GM12801 (cell line): ENCODE measurements around the gene PLET1.

ENCODE experiments used
- CTCF ChIP-seq: IDR thresholded peaks from one replicate; pipeline ENCODE4 v1.5.1; 2011; ENCODE audit warnings: control low read depth; ENCODE audit not compliant: insufficient read length; ENCODE audit errors: extremely low read depth

Gene PLET1

GRCh38 chr11:112226831-112227401 lies 33.7 kb downstream of the PLET1 start:
- no peak for TF ChIP-seq CTCF

GRCh38 chr11:112226062-112226830 lies 34.4 kb downstream of the PLET1 start, which contains the start of gene PTS:
TSS of gene PTS (plus strand) at chr11:112226428. CDS start at chr11:112226444, 16 bp downstream.
- no peak for TF ChIP-seq CTCF

GRCh38 chr11:112225753-112226061 lies 35.0 kb downstream of the PLET1 start:
- no peak for TF ChIP-seq CTCF

- TF ChIP-seq CTCF: no peak
These were observed 36.7 kb downstream of the PLET1 start for GRCh38 chr11:112223754-112224532.

GRCh38 chr11:112223121-112223520 lies 37.5 kb downstream of the PLET1 start:
- no peak for TF ChIP-seq CTCF

- TF ChIP-seq CTCF: no peak
These were observed 38.4 kb downstream of the PLET1 start for GRCh38 chr11:112222303-112222702.

- TF ChIP-seq CTCF: no peak
These were observed 39.3 kb downstream of the PLET1 start for GRCh38 chr11:112221274-112221835.
